A549 (cell line): ENCODE measurements around the gene KCNMA1. TPM values are rescaled to one million over a fixed set of nuclear protein-coding genes. Genes with fewer than 3 reads are reported as not detected.

Experiments used
- ATAC-seq, 2 experiments: fragments of 200-7000 bp in 1 of 2; fragments of >200 bp in 1 of 2; cut with Nextera tagmentation in 1 of 2; cut with Tn5 transposase in 1 of 2; 3 replicates each; pipeline versions ENCODE4 v1.8.0 to v1.9.1; 2018 to 2020; ENCODE audit warnings: mild to moderate bottlenecking in 1 of 2, moderate library complexity in 1 of 2
- CTCF ChIA-PET: fragments of 300-600 bp; sonication (Branson Sonifier 250); formaldehyde crosslinking; extraction: SDS; loops from one replicate; lab custom pipeline; 2021; ENCODE audit warnings: antibody characterized with exemption, inconsistent platforms; lab: Yijun Ruan, JAX
- POLR2A ChIA-PET: fragments of 350-600 bp; formaldehyde crosslinking; extraction: SDS; loops from one replicate; lab custom pipeline; 2021; ENCODE audit warnings: antibody characterized with exemption, inconsistent platforms; lab: Yijun Ruan, JAX
- DNase-seq, 2 experiments: peaks; one replicate each; pipeline versions ENCODE4 v3.0.0 to v3.0.0-alpha.2; 2011 to 2016; ENCODE audit warnings: low read depth in 1 of 2, low spot score in 1 of 2
- FAIRE-seq: peaks from 2 replicates; lab custom pipeline; 2011; peaks lifted over from hg19 to GRCh38; lab: Jason Lieb, UNC
- H3K27ac ChIP-seq, 2 experiments: fragments of >200 bp; sonication (Bioruptor Twin); formaldehyde crosslinking; 3 replicates each; pipeline ENCODE4 v1.5.1; 2016 to 2017
- H3K4me1 ChIP-seq: fragments of >200 bp; sonication (Bioruptor Twin); formaldehyde crosslinking; 3 replicates; pipeline ENCODE4 v1.6.1; 2016
- H3K4me2 ChIP-seq: fragments of >200 bp; sonication (Bioruptor Twin); formaldehyde crosslinking; 3 replicates; pipeline ENCODE4 v1.6.1; 2016
- H3K4me3 ChIP-seq: fragments of >200 bp; sonication (Bioruptor Twin); formaldehyde crosslinking; 3 replicates; pipeline ENCODE4 v1.5.1; 2016
- H3K9me3 ChIP-seq: fragments of >200 bp; sonication (Bioruptor Twin); formaldehyde crosslinking; 3 replicates; pipeline ENCODE4 v1.6.1; 2016
- BHLHE40 ChIP-seq: IDR thresholded peaks from 2 replicates; pipeline ENCODE4 v1.6.1; 2012; ENCODE audit warnings: low read depth, low read length, inconsistent platforms
- CBX8 ChIP-seq: fragments of 200-600 bp; sonication (generic); IDR thresholded peaks from 2 replicates; pipeline ENCODE4 v1.6.1; 2016
- CHD2 ChIP-seq: fragments of 150-350 bp; IDR thresholded peaks from 2 replicates; pipeline ENCODE4 v1.6.1; 2014; ENCODE audit warnings: low read length; ENCODE audit not compliant: partially characterized antibody
- ESRRA ChIP-seq: fragments of 150-350 bp; IDR thresholded peaks from 2 replicates; pipeline ENCODE4 v1.6.1; 2014; ENCODE audit warnings: mild to moderate bottlenecking, low read length, borderline replicate concordance
- FOSB ChIP-seq: fragments of 250-450 bp; sonication (Bioruptor Pico); IDR thresholded peaks from 2 replicates; pipeline ENCODE4 v1.5.0; 2020; ENCODE audit warnings: mild to moderate bottlenecking, moderate library complexity
- FOSL2 ChIP-seq, 2 experiments: fragments of 450-650 bp in 1 of 2; fragments of >200 bp in 1 of 2; sonication (Bioruptor Twin) in 1 of 2; formaldehyde crosslinking; IDR thresholded peaks; 2 replicates each; pipeline versions ENCODE4 v1.5.0 to v1.6.1; 2016 to 2020; ENCODE audit warnings: mild to moderate bottlenecking in 1 of 2, moderate library complexity in 1 of 2
- FOXS1 ChIP-seq: fragments of 250-450 bp; sonication (Bioruptor Pico); IDR thresholded peaks from 2 replicates; pipeline ENCODE4 v1.5.0; 2020; ENCODE audit warnings: mild to moderate bottlenecking, moderate library complexity
- GATA3 ChIP-seq: IDR thresholded peaks from 2 replicates; pipeline ENCODE4 v1.6.1; 2012; ENCODE audit warnings: borderline replicate concordance
- HDAC2 ChIP-seq: fragments of 200-600 bp; sonication (generic); IDR thresholded peaks from 2 replicates; pipeline ENCODE4 v1.6.1; 2016
- HES2 ChIP-seq: fragments of >200 bp; sonication (Bioruptor Twin); formaldehyde crosslinking; IDR thresholded peaks from 2 replicates; pipeline ENCODE4 v1.6.1; 2016
- HEYL ChIP-seq: fragments of 250-450 bp; sonication (Bioruptor Pico); IDR thresholded peaks from 2 replicates; pipeline ENCODE4 v1.8.0; 2021; ENCODE audit warnings: mild to moderate bottlenecking, moderate library complexity
- HOXB5 ChIP-seq: fragments of 250-450 bp; sonication (Bioruptor Pico); IDR thresholded peaks from 2 replicates; pipeline ENCODE4 v1.5.0; 2020; ENCODE audit warnings: mild to moderate bottlenecking, moderate library complexity
- KDM1A ChIP-seq: fragments of 200-600 bp; sonication (generic); IDR thresholded peaks from 2 replicates; pipeline ENCODE4 v1.6.1; 2016; ENCODE audit warnings: low read depth, mild to moderate bottlenecking
- MAX ChIP-seq: IDR thresholded peaks from 2 replicates; pipeline ENCODE4 v1.6.1; 2012
- MAZ ChIP-seq: fragments of 150-350 bp; IDR thresholded peaks from 2 replicates; pipeline ENCODE4 v1.6.1; 2014; ENCODE audit warnings: antibody characterized with exemption, low read depth, low read length, borderline replicate concordance
- NFE2L2 ChIP-seq: fragments of 150-350 bp; conservative IDR thresholded peaks from 2 replicates; pipeline ENCODE4 v1.6.1; 2014; ENCODE audit warnings: low read length
- NPAS2 ChIP-seq: fragments of 250-450 bp; sonication (Bioruptor Pico); IDR thresholded peaks from 2 replicates; pipeline ENCODE4 v1.8.0; 2022; ENCODE audit warnings: mild to moderate bottlenecking, moderate library complexity, borderline replicate concordance
- RAD21 ChIP-seq, 2 experiments: fragments of >200 bp in 1 of 2; sonication (Bioruptor Twin) in 1 of 2; formaldehyde crosslinking in 1 of 2; IDR thresholded peaks in 1 of 2; conservative IDR thresholded peaks in 1 of 2; 2 replicates in 1 of 2; 3 replicates in 1 of 2; pipeline ENCODE4 v1.6.1; 2012 to 2018; ENCODE audit warnings: inconsistent platforms in 1 of 2
- RARB ChIP-seq: fragments of 250-450 bp; sonication (Bioruptor Pico); IDR thresholded peaks from 2 replicates; pipeline ENCODE4 v1.8.0; 2021; ENCODE audit warnings: mild to moderate bottlenecking, moderate library complexity
- RCOR1 ChIP-seq: fragments of 150-350 bp; IDR thresholded peaks from 2 replicates; pipeline ENCODE4 v1.6.1; 2014; ENCODE audit warnings: antibody characterized with exemption, low read length, low read depth
- RFX5 ChIP-seq: fragments of 450-650 bp; IDR thresholded peaks from 2 replicates; pipeline ENCODE4 v1.7.1; 2014; ENCODE audit warnings: antibody characterized with exemption, mild to moderate bottlenecking, moderate library complexity
- ZFP36 ChIP-seq: fragments of 450-650 bp; IDR thresholded peaks from 2 replicates; pipeline ENCODE4 v1.6.1; 2014; ENCODE audit warnings: borderline replicate concordance; ENCODE audit not compliant: partially characterized antibody
- WGBS: methylation state at CpG from one replicate; pipeline ENCODE4 v1.1.6; 2017; ENCODE audit errors: missing lambda C conversion rate; 5-methylcytosine and 5-hydroxymethylcytosine counted together
- polyA plus RNA-seq, 4 experiments: library from polyadenylated mRNA; depleted of rRNA in 3 of 4; stranded (reverse); fragments of >200 nt; fragmentation: RNase III in 1 of 4; extraction: RNeasy Plus Mini Kit Qiagen cat#74134 plus additional on column Dnase treatment in 1 of 4; gene quantifications; 2 replicates in 3 of 4; 3 replicates in 1 of 4; pipeline ENCODE4 v1.2.3, GENCODE V29; 2011 to 2017
- TF ChIP-seq, protein P1 (sequence below): fragments of 250-450 bp; sonication (Bioruptor Pico); IDR thresholded peaks from 2 replicates; pipeline ENCODE4 v1.5.0; 2021; ENCODE audit warnings: mild to moderate bottlenecking, moderate library complexity, borderline replicate concordance
- TF ChIP-seq, protein P2 (sequence below): fragments of 250-450 bp; sonication (Bioruptor Pico); IDR thresholded peaks from 2 replicates; pipeline ENCODE4 v1.5.0; 2020; ENCODE audit warnings: low read depth, mild to moderate bottlenecking, moderate library complexity
- TF ChIP-seq, protein P3 (sequence below): IDR thresholded peaks from 2 replicates; pipeline ENCODE4 v1.6.1; 2012

Gene KCNMA1
- polyA plus RNA-seq, 2 of the 4 experiments (the other 2 are of a cell fraction): 14.9 to 30.6 TPM

GRCh38 chr10:76995023-76995422 is 642.6 kb downstream of the KCNMA1 start (continued):
- TF ChIP-seq, protein P1, sequence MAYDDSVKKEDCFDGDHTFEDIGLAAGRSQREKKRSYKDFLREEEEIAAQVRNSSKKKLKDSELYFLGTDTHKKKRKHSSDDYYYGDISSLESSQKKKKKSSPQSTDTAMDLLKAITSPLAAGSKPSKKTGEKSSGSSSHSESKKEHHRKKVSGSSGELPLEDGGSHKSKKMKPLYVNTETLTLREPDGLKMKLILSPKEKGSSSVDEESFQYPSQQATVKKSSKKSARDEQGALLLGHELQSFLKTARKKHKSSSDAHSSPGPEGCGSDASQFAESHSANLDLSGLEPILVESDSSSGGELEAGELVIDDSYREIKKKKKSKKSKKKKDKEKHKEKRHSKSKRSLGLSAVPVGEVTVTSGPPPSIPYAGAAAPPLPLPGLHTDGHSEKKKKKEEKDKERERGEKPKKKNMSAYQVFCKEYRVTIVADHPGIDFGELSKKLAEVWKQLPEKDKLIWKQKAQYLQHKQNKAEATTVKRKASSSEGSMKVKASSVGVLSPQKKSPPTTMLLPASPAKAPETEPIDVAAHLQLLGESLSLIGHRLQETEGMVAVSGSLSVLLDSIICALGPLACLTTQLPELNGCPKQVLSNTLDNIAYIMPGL: no peak
- TF ChIP-seq, all 56 proteins: peak for 0

GRCh38 chr10:76993213-76993612 is 644.4 kb downstream of the KCNMA1 start:
- Histone ChIP-seq H3K9me3 (no peaks in the 10 kb centered on the region), H3K4me3 (no peak overlapping the region), H3K4me2 (no peak overlapping the region), H3K27ac (no peak overlapping the region), H3K4me1 (no peaks in the 10 kb centered on the region)
- POLR2A ChIA-PET: no interaction called here
- CTCF ChIA-PET: interaction anchor here (0.6 to 3.4 kb wide), 4 partner anchors 9 to 106 kb away, joined by 3 to 23 read pairs (median 6); no protein-coding TSS in a partner anchor
- DNase-seq (no peak), ATAC-seq (no peak), FAIRE-seq (no peak)
- WGBS: 60% methylated on average over 2 of the region's 2 CpGs
- no peak for TF ChIP-seq MAX
- no peak for TF ChIP-seq ZFP36
- no peak for TF ChIP-seq NPAS2 (CRISPR knock-in tag)
- TF ChIP-seq, protein P2, sequence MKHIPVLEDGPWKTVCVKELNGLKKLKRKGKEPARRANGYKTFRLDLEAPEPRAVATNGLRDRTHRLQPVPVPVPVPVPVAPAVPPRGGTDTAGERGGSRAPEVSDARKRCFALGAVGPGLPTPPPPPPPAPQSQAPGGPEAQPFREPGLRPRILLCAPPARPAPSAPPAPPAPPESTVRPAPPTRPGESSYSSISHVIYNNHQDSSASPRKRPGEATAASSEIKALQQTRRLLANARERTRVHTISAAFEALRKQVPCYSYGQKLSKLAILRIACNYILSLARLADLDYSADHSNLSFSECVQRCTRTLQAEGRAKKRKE (CRISPR knock-in tag): no peak
- TF ChIP-seq RARB: no peak
- TF ChIP-seq RFX5: no peak
- TF ChIP-seq FOXS1: no peak
- TF ChIP-seq MAZ: no peak
- TF ChIP-seq CHD2: no peak
- no peak for TF ChIP-seq FOSB
- no peak for TF ChIP-seq HOXB5 (CRISPR knock-in tag)
- no peak for TF ChIP-seq CBX8
- no peak for TF ChIP-seq ESRRA

- Histone ChIP-seq H3K4me2 (no peak overlapping the region), H3K27ac (no peak overlapping the region), H3K4me1 (no peaks in the 10 kb centered on the region)
- ATAC-seq: no peak
- 42% methylated on average over 3 of the region's 3 CpGs for WGBS
- TF ChIP-seq KDM1A (no peak), GATA3 (no peak), NFE2L2 (no peak), RAD21 (conservative IDR thresholded peaks at IDR 0.05 in 1 of 2, IDR thresholded peaks at IDR 0.05 in 1 of 2) (no peak), RCOR1 (no peak), BHLHE40 (no peak), FOSL2 (IDR thresholded peaks at IDR 0.05) (no peak), FOSL2 (CRISPR knock-in tag; IDR thresholded peaks at IDR 0.05) (no peak), HES2 (no peak), MAX (no peak), HEYL (CRISPR knock-in tag) (no peak), HDAC2 (no peak)
- TF ChIP-seq, protein P3, sequence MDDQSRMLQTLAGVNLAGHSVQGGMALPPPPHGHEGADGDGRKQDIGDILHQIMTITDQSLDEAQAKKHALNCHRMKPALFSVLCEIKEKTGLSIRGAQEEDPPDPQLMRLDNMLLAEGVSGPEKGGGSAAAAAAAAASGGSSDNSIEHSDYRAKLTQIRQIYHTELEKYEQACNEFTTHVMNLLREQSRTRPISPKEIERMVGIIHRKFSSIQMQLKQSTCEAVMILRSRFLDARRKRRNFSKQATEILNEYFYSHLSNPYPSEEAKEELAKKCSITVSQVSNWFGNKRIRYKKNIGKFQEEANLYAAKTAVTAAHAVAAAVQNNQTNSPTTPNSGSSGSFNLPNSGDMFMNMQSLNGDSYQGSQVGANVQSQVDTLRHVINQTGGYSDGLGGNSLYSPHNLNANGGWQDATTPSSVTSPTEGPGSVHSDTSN: no peak
- TF ChIP-seq, all 56 proteins: peak for 0
- Histone ChIP-seq H3K4me3 (no peak overlapping the region), H3K9me3 (no peaks in the 10 kb centered on the region)
- ChIA-PET POLR2A (no interaction called here), CTCF (interaction anchor here (1.9 to 3.4 kb wide), 3 partner anchors 9 to 15 kb away, joined by 4 to 23 read pairs (median 8); no protein-coding TSS in a partner anchor)
- DNase-seq (no peak), FAIRE-seq (no peak)
These were observed 645.1 kb downstream of the KCNMA1 start for GRCh38 chr10:76992467-76992866.
